Upper lobe of left lung (tissue), 4 donors: ENCODE measurements around the gene KRT14.
"Not testable (repeated sequence)": the region's sequence is repeated elsewhere in the genome, so short reads cannot be mapped to it uniquely, and the experiment has no call there.

Experiments
- POLR2A ChIP-seq, 4 donors: fragments of 450-650 bp; IDR thresholded peaks; one replicate each; pipeline ENCODE4 v1.5.1; 2016 to 2017; ENCODE audit warnings: antibody characterized with exemption in 4 of 4, mild to moderate bottlenecking in 2 of 4
- TF ChIP-seq, protein P1 (sequence below), 6 experiments: fragments of 450-650 bp in 4 of 6; fragments of 200-600 bp in 2 of 6; sonication (generic) in 2 of 6; IDR thresholded peaks; one replicate each; pipeline ENCODE4 v1.5.1; 2016 to 2019; ENCODE audit warnings: antibody characterized with exemption in 6 of 6

DNA sequence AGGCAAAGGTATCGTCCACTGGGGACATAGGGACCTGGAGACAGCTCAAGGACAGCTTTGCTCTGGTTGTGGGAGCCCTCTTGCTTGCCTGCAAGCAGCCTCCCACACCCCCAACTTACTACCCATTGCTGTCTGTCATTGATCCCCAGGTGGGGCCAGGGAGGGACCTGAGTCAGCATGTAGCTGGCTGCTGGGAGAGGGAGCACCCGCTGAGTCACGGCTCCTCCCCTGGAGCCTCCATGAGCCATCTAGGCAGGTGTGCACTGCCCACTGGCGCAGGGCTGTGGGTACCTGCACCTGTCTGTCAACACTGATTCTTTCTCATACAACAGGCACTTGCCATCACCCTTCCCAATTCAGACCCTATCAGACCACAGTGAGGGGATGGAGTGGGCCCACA is 10.0 kb downstream of the KRT14 start:
- not testable (repeated sequence) for TF ChIP-seq POLR2A (IDR thresholded peaks at IDR 0.05)
- TF ChIP-seq, protein P1, sequence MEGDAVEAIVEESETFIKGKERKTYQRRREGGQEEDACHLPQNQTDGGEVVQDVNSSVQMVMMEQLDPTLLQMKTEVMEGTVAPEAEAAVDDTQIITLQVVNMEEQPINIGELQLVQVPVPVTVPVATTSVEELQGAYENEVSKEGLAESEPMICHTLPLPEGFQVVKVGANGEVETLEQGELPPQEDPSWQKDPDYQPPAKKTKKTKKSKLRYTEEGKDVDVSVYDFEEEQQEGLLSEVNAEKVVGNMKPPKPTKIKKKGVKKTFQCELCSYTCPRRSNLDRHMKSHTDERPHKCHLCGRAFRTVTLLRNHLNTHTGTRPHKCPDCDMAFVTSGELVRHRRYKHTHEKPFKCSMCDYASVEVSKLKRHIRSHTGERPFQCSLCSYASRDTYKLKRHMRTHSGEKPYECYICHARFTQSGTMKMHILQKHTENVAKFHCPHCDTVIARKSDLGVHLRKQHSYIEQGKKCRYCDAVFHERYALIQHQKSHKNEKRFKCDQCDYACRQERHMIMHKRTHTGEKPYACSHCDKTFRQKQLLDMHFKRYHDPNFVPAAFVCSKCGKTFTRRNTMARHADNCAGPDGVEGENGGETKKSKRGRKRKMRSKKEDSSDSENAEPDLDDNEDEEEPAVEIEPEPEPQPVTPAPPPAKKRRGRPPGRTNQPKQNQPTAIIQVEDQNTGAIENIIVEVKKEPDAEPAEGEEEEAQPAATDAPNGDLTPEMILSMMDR (IDR thresholded peaks at IDR 0.05): not testable (repeated sequence)
